GM18907 (cell line): ENCODE measurements around the gene ST3GAL2.
A peak's percentile ranks its signal among the peaks of the same experiment; 100 is the strongest.
"Not testable (repeated sequence)": the region's sequence is repeated elsewhere in the genome, so short reads cannot be mapped to it uniquely, and the experiment has no call there.

Experiments used
- ATAC-seq: cut with Tn5 transposase; IDR thresholded peaks from one replicate; pipeline ENCODE4 v1.9.1; 2021; ENCODE audit warnings: mild to moderate bottlenecking, moderate library complexity; ENCODE audit not compliant: unreplicated experiment

ST3GAL2 gene

DNA sequence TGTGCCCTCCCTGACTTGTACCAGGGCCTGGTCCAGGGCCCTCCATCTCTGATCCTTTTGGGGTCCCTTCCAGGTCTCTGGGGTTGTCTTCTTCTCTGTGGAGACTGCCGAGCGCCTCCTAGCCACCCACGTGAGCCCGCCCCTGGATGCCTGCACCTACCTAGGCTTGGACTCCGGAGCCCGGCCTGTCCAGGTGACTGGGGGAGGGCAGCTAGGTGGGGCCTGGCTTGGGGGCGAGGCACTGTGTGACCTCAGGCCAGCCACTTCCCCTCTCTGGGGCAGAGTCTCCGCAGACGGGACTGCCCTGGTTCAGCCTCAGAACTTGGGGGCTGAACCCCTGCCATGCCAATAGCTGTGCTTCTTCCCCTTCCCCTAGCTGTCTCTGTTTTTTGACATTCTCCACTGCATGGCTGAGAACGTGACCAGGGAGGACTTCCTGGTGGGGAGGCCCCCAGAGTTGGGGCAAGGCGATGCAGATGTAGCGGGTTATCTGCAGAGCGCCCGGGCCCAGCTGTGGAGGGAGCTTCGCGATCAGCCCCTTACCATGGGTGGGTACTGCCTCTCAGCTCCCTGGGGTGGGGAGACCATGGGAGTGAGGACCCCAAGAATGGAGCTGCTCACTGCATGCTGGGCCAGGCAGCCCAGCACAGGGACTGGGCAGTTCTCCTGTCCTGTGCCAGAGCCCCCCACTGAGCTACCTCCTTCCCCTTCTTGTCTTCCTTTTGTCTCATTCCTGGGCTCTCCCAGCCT, 30.1 kb upstream of the ST3GAL2 start:
- ATAC-seq: no peak

DNA sequence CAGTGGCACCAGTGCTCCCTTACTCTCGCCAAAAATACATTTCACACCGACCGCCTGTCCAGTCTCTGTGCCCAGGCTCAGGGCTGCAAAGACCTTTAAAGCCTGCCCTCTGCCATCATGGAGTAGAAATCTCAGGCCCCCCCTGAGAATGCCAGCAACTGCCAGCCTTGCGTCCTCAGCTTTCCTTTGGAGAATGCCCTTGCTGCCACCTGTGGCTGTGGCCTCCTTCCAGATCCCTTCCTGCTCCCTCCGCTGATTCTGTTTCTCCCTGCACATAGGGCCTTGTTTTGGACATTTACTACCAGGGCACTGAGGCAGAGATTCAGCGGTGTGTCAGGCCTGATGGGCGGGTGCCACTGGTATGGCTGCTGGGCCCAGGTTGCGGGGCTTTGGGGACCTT, 28.7 kb upstream of the ST3GAL2 start:
- ATAC-seq: no peak

DNA sequence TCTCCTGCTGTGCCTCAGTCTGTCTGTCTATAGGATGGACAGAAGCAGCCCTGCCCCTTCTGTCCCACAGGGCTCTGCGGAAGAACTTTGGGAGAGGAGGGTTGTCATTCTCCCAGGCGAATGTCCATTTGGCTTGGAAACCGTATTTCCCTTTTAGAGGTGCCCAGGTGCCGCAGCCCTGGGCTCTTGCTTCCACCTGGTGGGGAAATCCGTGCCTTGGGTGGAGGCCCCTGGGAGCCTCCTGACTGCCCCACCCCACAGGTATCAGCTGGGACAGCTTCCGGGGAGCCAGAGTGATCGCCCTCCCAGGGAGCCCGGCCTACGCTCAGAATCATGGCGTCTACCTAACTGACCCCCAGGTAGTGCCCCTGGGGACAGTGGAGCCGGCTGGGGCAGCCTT, 28.2 kb upstream of the ST3GAL2 start:
- ATAC-seq: no peak

DNA sequence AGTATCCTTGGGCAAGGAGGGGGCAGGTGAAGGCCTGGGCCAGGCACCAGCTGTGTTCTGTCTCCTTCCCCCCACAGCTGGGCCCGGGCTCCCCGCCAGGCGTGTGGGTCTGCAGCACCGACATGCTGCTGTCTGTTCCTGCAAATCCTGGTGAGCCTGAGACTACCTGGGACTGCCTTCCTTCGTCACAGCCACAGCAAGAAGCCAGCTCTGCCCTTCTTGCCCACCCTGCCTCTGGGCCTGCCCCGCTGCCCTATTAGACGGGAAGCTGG, 27.8 kb upstream of the ST3GAL2 start:
- no peak for ATAC-seq

DNA sequence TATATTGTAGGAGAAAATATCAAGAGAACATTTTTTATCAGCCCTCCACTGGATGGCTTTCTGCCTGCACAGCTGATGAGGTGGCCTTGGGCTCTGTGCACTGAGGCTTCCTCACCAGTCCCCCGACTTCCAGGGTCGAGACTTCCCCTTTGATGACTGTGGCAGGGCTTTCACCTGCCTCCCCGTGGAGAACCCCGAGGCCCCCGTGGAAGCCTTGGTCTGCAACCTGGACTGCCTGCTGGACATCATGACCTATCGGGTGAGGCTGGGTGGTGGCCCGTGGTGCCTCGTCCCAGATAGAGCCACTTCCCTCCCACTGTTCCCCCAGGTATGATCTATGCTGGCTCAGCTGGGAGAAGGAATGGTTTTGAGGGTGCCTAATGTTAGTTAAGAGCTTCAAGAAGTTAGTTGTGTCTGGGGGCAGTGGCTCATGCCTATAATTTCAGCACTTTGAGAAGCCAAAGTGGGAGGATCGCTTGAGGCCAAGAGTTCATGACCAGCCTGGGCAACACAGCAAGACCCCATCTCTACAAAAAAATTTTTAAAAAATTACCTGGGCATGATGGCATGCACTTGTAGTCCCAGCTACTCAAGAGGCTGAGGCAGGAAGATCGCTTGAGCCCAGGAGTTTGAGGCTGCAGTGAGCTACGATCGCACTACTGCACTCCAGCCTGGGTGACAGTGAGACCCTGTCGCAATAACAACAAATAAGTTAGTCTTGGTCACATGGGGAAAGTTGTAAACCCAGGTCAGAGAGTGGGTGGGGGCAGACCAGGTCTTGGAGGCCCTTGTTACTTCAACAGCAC, 27.3 kb upstream of the ST3GAL2 start:
- ATAC-seq: no peak

DNA sequence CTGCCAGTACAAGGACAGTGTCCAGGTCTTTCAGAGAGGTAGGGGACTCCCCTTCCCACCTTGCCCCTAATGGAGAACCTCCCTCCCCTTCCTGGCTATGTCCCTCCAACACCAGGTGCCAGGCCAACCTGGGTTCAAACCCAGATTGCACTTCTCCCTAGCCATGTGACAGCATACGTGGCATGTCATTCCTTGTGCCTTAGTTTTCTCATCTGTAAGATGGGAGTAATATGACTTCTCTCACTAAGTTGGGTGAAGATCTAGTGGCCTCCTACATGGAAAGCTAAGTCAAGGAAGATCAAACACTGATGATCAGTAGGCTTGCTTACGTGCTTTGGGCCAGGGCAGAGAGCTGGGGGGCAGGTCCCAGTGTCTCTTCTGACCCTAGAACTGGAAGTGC, 24.3 kb upstream of the ST3GAL2 start:
- ATAC-seq: no peak

DNA sequence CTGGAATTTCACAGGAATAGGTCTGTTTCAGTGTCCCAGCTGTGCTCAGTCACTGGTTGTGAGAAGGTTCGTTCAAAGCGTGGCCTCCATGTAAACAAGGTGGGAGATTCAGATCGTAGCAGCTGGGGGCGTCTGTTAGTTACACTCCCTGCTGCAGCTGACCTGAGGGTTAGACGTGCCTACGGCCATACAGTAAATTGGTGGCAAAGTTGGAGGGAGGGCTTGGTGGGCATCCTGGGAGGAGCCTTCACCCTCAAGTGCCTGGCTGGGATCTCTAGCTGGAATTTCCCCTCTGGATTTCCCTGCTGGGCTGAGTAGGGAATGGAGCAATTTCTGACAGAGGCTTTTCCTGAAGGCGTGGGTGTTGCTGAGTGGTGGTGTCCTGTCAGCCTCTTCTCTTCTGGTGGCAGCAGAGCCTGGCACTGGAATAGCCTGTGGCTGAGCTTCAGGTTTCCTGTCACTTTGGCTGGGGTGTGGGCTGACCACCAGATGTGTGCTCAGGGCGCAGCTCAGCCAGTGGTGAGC, 21.9 kb upstream of the ST3GAL2 start:
- no peak for ATAC-seq

DNA sequence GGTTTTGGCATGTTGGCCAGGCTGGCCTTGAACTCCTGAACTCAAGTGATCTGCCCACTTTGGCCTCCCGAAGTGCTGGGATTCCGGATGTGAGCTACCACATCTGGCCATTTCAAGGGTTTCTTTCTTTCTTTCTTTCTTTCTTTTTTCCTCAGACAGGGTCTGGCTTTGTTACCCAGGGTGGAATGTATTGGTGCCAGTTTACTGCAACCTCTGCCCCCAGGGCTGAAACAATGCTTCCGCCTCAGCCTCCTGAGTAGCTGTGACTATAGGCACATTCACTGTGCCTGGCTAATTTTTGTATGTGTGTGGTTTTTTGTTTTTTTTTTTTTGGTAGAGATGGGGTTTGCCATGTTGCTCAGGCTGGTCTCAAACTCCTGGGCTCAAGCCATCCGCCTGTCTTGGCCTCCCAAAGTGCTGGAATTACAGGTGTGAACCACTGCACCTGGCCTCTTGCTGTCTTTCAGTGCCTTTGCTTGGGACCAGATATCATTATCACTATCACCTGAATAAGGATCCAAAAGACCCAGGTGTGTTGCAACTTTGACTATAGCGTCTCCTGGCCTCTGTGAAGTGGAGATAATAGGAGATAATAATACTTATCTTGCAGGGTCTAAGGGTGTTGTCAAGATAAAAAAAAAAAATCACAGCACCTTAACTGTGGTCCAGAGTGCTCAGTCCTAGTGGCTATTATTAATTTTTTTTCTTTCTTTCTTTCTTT, 18.7 kb upstream of the ST3GAL2 start:
- ATAC-seq: no peak

DNA sequence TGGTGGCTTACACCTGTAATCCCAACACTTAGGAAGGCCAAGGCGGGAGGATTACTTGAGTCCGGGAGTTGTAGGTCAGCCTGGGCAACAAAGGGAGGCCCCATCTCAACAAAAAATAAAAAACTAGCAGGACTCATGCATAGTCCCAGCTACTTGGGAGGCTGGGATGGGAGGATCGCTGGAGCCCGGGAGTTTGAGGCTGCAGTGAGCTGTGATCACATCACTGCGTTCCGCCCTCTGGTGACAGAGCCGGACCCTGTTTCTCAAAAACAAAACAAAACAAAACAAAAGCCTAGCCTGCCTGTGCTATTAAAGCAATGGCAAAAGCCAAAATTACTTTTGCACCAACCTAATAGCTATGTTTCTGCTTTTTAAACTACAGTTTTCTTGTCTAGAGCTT, 17.0 kb upstream of the ST3GAL2 start:
- no peak for ATAC-seq

DNA sequence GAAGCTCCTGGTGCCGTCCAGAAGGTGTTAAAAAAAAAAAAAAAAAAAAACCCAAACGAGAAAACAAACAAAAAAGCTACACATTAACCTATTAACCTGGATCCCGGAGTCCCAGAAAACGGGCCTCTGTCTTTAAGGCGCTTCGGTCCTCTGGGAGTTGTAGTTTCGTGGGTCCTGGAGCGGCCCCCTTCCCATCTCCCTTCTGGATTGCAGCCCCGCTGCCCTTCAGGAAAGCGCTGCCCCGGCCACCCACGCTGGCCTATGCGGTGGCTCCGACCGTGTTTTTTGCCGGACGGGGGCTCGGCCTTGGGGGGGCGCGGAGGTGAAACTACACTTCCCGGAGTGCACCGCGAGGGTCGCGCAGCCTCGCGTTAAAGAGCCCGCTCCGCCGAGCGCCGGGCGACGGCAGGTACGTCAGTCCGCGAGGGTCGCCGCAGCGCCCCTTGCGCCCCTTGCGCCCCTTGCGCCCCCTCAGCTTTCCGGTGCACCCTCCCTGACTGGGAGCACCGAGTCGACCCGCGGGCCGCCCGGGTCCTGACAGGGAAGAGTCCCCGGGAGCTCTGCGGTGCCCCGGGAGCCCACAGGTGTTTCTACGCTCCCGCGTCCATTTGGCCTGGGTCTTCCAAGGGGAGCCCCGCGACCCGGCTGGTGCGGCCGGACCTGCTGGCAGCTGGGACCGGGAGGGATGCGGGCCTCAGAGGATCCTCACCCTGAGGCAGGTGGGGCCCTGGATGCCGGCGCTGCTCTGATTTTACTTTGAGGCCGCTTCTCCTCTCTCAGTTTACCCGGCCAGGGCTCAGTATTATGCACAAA, 15.5 kb upstream of the ST3GAL2 start, which contains the start of gene FCSK:
FCSK (plus strand) TSS at position 374 of the 813 bp plus-strand sequence. CDS start 8,596 bp downstream, outside the sequence.
- ATAC-seq: peak; percentile 86

DNA sequence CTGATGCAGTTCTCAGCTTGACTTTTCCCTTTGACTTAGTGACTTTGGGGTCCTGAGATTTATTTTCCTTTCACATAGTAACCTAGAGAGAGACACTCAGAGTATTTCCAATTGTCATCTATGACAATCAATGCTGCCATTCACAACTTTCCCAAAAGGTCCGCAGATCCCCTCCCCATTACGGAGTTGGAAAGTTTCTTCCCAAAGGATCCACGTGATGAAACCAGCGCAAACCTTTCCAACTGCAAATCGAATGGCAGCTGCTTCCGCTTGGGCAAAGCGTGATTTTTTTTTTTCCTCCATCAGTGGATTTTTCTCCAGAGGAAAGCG, 15.0 kb upstream of the ST3GAL2 start:
- ATAC-seq: peak; percentile 6

DNA sequence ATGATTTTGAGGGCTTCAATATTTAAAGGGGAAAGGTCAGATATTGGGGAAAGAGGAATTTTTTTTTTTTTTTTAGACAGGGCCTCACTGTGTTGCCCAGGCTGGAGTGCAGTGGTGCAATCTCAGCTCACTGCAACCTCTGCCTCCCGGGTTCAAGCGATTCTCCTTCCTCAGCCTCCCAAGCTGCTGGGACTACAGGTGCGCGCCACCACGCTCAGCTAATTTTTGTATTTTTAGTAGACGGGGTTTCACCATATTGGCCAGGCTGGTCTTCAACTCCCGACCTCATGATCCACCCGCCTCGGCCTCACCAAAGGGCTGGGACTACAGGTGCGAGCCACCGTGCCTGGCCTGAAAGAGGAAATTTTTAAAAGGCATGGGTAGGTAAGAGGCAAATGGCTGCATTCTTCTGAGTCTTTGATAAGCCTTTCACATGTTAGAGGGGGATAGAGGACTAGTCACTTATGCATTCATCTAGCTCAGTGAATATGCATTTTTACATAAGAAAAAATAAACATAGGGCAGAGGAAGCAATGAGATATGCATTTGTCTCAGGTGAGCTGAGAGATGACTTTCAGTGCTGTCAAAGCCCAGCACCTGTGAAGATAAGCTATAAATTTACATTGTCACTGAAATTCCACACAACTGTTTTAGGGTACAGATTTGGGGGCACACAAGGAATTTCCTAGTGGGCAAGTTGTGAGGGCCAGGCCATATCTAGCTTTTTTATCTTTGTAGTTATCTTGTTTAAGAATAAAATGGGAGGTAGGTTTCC, 14.4 kb upstream of the ST3GAL2 start:
- ATAC-seq: no peak

DNA sequence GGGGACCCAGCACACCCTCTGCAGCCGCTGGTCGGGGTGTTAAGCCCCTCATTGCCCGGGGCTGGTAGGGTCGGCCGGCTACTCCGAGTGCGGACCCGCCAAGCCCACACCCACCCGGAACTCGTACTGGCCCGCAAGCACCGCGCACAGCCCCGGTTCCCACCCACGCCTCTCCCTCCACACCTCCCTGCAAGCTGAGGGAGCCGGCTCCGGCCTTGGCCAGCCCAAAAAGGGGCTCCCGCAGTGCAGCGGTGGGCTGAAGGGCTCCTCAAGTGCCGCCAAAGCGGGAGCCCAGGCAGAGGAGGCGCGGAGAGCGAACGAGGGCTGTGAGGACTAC, 12.1 kb upstream of the ST3GAL2 start:
- not testable (repeated sequence) for ATAC-seq

DNA sequence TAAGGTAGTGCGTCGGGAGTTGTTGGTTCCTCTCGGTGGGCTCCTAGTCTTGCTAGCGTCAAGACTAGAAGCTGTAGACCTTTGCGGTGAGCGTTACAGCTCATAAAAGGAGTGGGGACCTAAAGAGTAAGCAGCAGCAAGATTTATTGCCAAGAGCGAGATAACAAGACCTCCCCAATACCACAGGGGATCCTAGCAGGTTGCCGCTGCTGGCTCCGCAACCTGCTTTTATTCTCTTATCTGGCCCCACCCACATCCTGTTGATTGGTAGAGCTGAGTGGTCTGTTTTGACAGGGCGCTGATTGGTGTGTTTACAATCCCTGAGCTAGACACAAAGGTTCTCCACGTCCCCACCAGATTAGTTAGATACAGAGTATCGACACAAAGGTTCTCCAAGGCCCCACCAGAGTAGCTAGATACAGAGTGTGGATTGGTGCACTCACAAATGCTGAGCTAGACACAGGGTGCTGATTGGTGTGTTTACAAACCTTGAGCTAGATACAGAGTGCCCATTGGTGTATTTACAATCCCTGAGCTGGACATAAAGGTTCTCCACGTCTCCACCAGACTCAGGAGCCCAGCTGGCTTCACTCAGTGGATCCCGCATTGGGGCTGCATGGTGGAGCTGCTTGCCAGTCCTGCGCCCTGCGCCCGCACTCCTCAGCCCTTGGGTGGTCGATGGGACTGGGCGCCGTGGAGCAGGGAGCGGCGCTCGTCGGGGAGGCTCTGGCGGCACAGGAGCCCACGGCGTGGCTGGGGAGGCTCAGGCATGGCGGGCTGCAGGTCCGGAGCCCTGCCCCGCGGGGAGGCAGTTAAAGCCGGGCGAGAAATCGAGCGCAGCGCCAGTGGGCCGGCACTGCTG, 11.5 kb upstream of the ST3GAL2 start:
- not testable (repeated sequence) for ATAC-seq

DNA sequence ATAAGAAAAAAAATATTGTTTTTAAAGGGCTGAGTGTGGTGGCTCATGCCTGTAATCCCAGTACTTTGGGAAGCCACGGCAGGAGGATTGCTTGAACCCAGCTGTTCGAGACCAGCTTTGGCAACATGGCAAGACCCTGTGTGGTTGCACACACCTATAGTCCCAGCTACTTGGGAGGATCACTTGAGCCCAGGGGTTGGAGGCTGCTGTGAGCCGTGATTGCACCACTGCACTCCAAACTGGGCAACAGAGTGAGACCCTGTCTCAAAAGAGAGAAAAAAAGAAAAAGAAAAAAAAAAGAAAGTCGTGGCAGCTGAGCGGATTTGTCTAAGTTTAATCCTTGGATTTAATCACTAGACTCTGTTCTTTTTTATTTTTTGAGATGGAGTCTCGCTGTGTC, 9.2 kb upstream of the ST3GAL2 start:
- ATAC-seq: no peak

DNA sequence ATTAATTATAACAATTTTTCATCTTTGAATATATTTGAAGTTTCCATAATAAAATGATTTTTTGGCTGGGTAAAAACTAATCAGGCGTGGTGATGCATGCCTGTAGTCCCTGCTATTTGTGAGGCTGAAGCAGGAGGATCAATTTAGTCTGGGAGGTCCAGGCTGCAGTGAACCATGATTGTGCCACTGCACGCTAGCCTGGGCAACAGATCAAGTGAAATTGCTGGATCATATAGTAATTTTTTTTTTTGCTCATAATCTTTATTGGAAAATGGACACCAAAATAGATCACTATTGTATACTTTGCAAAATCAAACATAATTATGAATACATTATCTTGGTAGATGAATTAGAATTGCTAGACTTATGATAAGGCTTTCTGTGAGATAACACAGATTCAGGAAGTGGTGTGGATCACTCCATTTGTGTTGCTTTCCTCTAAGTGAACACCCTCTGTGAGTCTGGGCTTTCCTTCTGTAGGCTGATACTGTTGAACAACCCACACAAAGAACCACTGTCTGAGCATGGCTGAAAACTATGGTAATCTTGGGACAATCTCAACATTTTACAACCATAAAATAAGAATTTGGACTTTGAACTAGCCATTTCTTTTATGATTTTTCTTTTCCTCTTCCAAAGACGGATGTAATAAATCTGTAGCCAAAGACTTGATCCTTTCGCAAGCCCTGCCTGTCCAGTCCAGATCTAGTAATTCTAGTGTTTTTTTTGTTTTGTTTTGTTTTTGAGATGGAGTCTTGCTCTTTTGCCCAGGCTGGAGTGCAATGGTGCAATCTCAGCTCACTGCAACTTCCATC, 5.6 kb upstream of the ST3GAL2 start:
- no peak for ATAC-seq

DNA sequence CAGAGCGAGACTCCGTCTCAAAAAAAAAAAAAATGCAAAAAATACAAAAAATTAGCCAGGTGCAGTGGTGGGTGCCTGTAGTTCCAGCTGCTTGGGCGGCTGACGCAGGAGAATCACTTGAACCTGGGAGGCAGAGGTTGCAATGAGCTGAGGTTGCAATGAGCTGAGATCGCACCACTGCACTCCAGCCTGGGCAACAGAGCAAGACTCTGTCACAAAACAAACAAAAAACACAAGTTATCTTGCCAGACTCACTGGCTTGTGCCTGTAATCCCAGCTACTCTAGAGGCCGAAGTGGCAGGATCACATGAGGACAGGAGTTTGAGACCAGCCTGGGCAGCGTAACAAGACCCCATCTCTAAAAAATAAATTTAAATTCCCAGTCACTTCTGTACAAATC, 3.4 kb upstream of the ST3GAL2 start:
- ATAC-seq: no peak

DNA sequence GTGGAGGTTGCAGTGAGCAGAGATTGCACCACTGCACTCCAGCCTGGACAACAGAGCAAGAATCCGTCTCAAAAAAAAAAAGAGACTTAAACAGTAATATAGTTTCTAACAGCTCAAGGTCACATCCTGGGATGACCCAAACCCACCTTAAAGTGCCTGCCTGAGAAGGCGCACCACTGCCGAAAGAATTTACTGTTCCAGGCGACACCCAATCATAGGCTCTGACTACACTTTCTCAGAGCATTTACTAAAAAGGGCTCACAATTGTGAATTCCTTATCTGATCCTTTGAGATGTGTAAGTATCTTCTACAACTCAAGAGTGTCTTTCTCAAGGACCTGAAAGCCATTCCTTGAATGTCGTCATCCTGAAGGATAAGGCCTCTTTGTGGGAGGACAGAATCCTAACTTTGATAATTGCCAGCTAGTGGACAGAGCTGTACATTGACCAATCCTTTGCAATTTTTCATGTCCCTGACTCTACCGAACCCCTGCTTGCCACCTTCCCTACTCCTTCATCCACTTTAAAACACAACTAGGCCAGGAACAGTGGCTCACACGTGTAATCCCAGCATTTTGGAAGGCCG, 2.6 kb upstream of the ST3GAL2 start:
- ATAC-seq: no peak
